ENCODE results near the gene SLC15A1. TPM values are rescaled to one million over a fixed set of nuclear protein-coding genes. Genes with fewer than 3 reads are reported as not detected.

SLC15A1 gene
- total and polyA plus RNA-seq, 2 donors (not counting 1 experiment from before 2014, with no cell fraction given) = not detected

DNA sequence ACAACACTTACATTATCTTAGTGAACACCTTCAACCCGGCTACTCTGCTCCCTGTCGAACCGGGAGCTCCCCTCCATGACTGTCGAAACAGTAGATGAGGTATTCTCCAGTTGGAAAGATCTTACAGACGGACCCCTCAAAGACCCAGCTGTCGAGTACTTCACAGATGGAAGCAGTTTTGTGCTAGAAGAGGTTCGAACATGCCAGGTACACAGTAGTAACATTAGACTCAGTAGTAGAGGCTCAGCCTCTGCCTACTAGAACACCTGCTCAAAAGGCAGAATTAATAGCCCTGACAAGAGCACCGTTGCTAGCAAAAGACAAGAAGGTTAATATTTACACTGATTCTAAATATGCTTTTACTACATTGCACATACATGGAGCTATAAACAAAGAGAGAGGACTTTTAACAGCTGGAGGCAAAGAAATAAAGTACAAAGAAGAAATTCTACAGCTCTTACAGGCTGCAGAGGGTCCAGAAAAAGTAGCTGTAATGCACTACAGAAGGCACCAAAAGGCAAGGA, 13.6 kb upstream of the SLC15A1 start:
- no peak overlapping the region for H2AFZ ChIP-seq (ENCODE audit: insufficient read depth, low read depth, low read length, poor library complexity, severe bottlenecking)
- no peak overlapping the region for H3K27ac ChIP-seq (ENCODE audit: low read length in 2 of 2)
- H3K4me2 ChIP-seq (replicated peaks; ENCODE audit: low read depth, low read length, poor library complexity, severe bottlenecking) = no peak overlapping the region
- DNase-seq (no peak), ATAC-seq (ENCODE audit: low read depth) (no peak)
- no peaks in the 10 kb centered on the region for H3K79me2 ChIP-seq (ENCODE audit: control insufficient read depth, insufficient read depth, low read length)
- no peaks in the 10 kb centered on the region for H4K20me1 ChIP-seq (ENCODE audit: control insufficient read depth, insufficient read depth, low read length, poor library complexity, severe bottlenecking)
- H3K36me3 ChIP-seq (replicated peaks in 1 of 2; ENCODE audit: control extremely low read depth in 1 of 2, control insufficient read depth in 1 of 2, extremely low read depth in 1 of 2, insufficient read depth in 2 of 2, low read length in 1 of 2) = no peaks in the 10 kb centered on the region
- TF ChIP-seq, protein P1, sequence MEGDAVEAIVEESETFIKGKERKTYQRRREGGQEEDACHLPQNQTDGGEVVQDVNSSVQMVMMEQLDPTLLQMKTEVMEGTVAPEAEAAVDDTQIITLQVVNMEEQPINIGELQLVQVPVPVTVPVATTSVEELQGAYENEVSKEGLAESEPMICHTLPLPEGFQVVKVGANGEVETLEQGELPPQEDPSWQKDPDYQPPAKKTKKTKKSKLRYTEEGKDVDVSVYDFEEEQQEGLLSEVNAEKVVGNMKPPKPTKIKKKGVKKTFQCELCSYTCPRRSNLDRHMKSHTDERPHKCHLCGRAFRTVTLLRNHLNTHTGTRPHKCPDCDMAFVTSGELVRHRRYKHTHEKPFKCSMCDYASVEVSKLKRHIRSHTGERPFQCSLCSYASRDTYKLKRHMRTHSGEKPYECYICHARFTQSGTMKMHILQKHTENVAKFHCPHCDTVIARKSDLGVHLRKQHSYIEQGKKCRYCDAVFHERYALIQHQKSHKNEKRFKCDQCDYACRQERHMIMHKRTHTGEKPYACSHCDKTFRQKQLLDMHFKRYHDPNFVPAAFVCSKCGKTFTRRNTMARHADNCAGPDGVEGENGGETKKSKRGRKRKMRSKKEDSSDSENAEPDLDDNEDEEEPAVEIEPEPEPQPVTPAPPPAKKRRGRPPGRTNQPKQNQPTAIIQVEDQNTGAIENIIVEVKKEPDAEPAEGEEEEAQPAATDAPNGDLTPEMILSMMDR (IDR thresholded peaks at IDR 0.05) = no peak
- TF ChIP-seq EZH2 (IDR thresholded peaks at IDR 0.05; ENCODE audit: borderline replicate concordance, insufficient read depth, low read depth, low read length, poor library complexity, severe bottlenecking) = no peak
- Mint-ChIP-seq H3K4me3 (no peak overlapping the region), H3K4me1 (no peaks in the 10 kb centered on the region), H3K9me3 (ENCODE audit: insufficient read depth) (peaks cover under 1% of the 10 kb centered on the region), H3K27ac (no peak overlapping the region), H3K27me3 (peaks cover 21% of the 10 kb centered on the region)
- intact Hi-C loops (cut with micrococcal nuclease) = no loop called here
- H3K4me3 ChIP-seq (ENCODE audit: control extremely low read depth in 1 of 5, extremely low read depth in 1 of 5, insufficient read depth in 1 of 5, low read depth in 2 of 5, low read length in 4 of 5) = no peak overlapping the region
- no peak overlapping the region for H3K9ac ChIP-seq (ENCODE audit: low read length)
- H3K27me3 ChIP-seq (replicated peaks in 1 of 4; ENCODE audit: control extremely low read depth in 1 of 4, control insufficient read depth in 3 of 4, insufficient read depth in 4 of 4, low read length in 3 of 4) = no peaks in the 10 kb centered on the region
- ChIA-PET POLR2A (no interaction called here), CTCF (no interaction called here)
- no CpG with 5 or more reads among the region's 8 CpGs for WGBS (ENCODE audit: insufficient coverage)
- peaks cover 0 to 10% (median 0%) of the 10 kb centered on the region in 3 donors for H3K9me3 ChIP-seq (ENCODE audit: control extremely low read depth in 1 of 3, control insufficient read depth in 2 of 3, insufficient read depth in 1 of 3, low read length in 2 of 3)
- H3K4me1 ChIP-seq (ENCODE audit: control insufficient read depth in 2 of 2, insufficient read depth in 2 of 2, low read length in 2 of 2) = no peaks in the 10 kb centered on the region

DNA sequence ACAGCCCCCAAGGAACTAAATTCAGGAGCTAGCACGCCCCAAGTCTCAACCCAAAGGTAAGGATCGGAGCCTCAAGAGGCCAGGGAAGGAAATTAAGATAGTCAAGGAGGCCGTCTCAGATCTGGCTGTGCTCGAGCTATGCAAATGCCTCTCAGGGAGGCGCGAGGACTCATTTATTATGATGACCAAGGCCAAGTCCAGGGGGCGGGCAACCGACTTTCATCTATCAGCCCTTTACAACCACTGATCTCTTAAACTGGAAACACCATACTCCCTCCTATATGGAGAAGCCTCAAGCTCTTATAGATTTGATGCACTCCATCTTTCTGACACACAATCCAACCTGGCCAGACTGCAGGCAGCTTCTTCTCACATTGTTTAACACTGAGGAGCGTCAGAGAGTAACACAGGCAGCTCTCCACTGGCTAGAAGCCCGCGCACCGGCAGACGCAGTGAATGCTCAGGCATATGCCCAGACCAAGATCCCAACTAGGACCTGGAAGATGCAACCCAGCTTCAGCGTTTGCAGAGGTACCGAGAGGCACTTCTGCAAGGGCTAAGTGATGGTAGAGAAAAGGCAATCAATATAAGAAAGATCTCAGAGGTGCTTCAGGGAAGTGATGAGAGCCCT, 9.6 kb upstream of the SLC15A1 start:
- H3K27me3 Mint-ChIP-seq = peaks cover 11% of the 10 kb centered on the region
- intact Hi-C loops (cut with micrococcal nuclease) = no loop called here
- no peak overlapping the region for H3K9ac ChIP-seq (ENCODE audit: low read length)
- ATAC-seq (ENCODE audit: low read depth) (no peak), DNase-seq (no peak)
- ChIA-PET CTCF (no interaction called here), POLR2A (no interaction called here)
- 85% methylated on average over 15 of the region's 15 CpGs for WGBS (ENCODE audit: insufficient coverage)
- TF ChIP-seq, protein P1 (IDR thresholded peaks at IDR 0.05) = no peak
- no peak for TF ChIP-seq EZH2 (IDR thresholded peaks at IDR 0.05; ENCODE audit: borderline replicate concordance, insufficient read depth, low read depth, low read length, poor library complexity, severe bottlenecking)
- no peak overlapping the region for H3K27ac ChIP-seq (ENCODE audit: low read length in 2 of 2)
- peaks cover 0 to 21% (median 2%) of the 10 kb centered on the region in 3 donors for H3K9me3 ChIP-seq (ENCODE audit: control extremely low read depth in 1 of 3, control insufficient read depth in 2 of 3, insufficient read depth in 1 of 3, low read length in 2 of 3)
- H3K9me3 Mint-ChIP-seq (ENCODE audit: insufficient read depth) = peaks cover 6% of the 10 kb centered on the region
- H3K4me3 ChIP-seq (ENCODE audit: control extremely low read depth in 1 of 5, extremely low read depth in 1 of 5, insufficient read depth in 1 of 5, low read depth in 2 of 5, low read length in 4 of 5) = no peak overlapping the region
- H3K4me3 Mint-ChIP-seq = no peak overlapping the region
- no peaks in the 10 kb centered on the region for H3K36me3 ChIP-seq (replicated peaks in 1 of 2; ENCODE audit: control extremely low read depth in 1 of 2, control insufficient read depth in 1 of 2, extremely low read depth in 1 of 2, insufficient read depth in 2 of 2, low read length in 1 of 2)
- no peak overlapping the region for H3K4me2 ChIP-seq (replicated peaks; ENCODE audit: low read depth, low read length, poor library complexity, severe bottlenecking)
- H3K27ac Mint-ChIP-seq = no peak overlapping the region
- no peaks in the 10 kb centered on the region for H3K79me2 ChIP-seq (ENCODE audit: control insufficient read depth, insufficient read depth, low read length)
- H3K27me3 ChIP-seq (replicated peaks in 1 of 4; ENCODE audit: control extremely low read depth in 1 of 4, control insufficient read depth in 3 of 4, insufficient read depth in 4 of 4, low read length in 3 of 4) = no peaks in the 10 kb centered on the region
- no peak overlapping the region for H2AFZ ChIP-seq (ENCODE audit: insufficient read depth, low read depth, low read length, poor library complexity, severe bottlenecking)
- no peaks in the 10 kb centered on the region for H4K20me1 ChIP-seq (ENCODE audit: control insufficient read depth, insufficient read depth, low read length, poor library complexity, severe bottlenecking)
- H3K4me1 Mint-ChIP-seq = no peaks in the 10 kb centered on the region
- no peaks in the 10 kb centered on the region for H3K4me1 ChIP-seq (ENCODE audit: control insufficient read depth in 2 of 2, insufficient read depth in 2 of 2, low read length in 2 of 2)

Measured in B cell (primary cell).